PC-9 (cell line): ENCODE results near the gene PLEKHH2.

Experiments used
- EZH2 ChIP-seq: fragments of 200-600 bp; sonication (generic); IDR thresholded peaks from 2 replicates; pipeline ENCODE4 v1.8.0; 2017; ENCODE audit warnings: antibody characterized with exemption, low read depth
- TF ChIP-seq, protein P1 (sequence below): fragments of 200-600 bp; sonication (generic); conservative IDR thresholded peaks from 2 replicates; pipeline ENCODE4 v1.6.1; 2017; ENCODE audit warnings: mixed run types, antibody characterized with exemption, mild to moderate bottlenecking, moderate library complexity

GRCh38 chr2:43729491-43730174, 92.6 kb downstream of the PLEKHH2 start:
- no peak for TF ChIP-seq EZH2
- TF ChIP-seq, protein P1, sequence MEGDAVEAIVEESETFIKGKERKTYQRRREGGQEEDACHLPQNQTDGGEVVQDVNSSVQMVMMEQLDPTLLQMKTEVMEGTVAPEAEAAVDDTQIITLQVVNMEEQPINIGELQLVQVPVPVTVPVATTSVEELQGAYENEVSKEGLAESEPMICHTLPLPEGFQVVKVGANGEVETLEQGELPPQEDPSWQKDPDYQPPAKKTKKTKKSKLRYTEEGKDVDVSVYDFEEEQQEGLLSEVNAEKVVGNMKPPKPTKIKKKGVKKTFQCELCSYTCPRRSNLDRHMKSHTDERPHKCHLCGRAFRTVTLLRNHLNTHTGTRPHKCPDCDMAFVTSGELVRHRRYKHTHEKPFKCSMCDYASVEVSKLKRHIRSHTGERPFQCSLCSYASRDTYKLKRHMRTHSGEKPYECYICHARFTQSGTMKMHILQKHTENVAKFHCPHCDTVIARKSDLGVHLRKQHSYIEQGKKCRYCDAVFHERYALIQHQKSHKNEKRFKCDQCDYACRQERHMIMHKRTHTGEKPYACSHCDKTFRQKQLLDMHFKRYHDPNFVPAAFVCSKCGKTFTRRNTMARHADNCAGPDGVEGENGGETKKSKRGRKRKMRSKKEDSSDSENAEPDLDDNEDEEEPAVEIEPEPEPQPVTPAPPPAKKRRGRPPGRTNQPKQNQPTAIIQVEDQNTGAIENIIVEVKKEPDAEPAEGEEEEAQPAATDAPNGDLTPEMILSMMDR, result no peak
